Stimulated activated naive CD4-positive, alpha-beta T cell (primary cell): Measurements from ENCODE around the gene KASH5.

ENCODE experiments used
- DNase-seq, 6 experiments: peaks; one replicate each; lab custom pipeline; 2025; lab: John Stamatoyannopoulos, UW

KASH5 gene

GRCh38 chr19:49387936-49388372 is at the start of gene KASH5:
KASH5 (plus strand) TSS chr19:49388249; CDS start chr19:49390884, 2,635 bp downstream.
- peak; percentile 51 to 85 (median 80) for DNase-seq

GRCh38 chr19:49338691-49339300 is 49.3 kb upstream of the KASH5 start:
- peak in 1 of 6 experiments; percentile 26 for DNase-seq

GRCh38 chr19:49339301-49340068 is 48.6 kb upstream of the KASH5 start:
- DNase-seq, result no peak

- no peak for DNase-seq
Measured at GRCh38 chr19:49340069-49340864, 47.8 kb upstream of the KASH5 start.

GRCh38 chr19:49340865-49341718 is 47.0 kb upstream of the KASH5 start:
- no peak for DNase-seq

GRCh38 chr19:49342291-49342721 is 45.7 kb upstream of the KASH5 start:
- no peak for DNase-seq

- DNase-seq, result no peak
Measured at GRCh38 chr19:49343123-49343522, 44.9 kb upstream of the KASH5 start.

GRCh38 chr19:49344505-49345423 is 43.3 kb upstream of the KASH5 start:
- DNase-seq, result no peak

- no peak for DNase-seq
Measured at GRCh38 chr19:49347191-49347590, 40.9 kb upstream of the KASH5 start.

- no peak for DNase-seq
Measured at GRCh38 chr19:49347835-49348234, 40.2 kb upstream of the KASH5 start.

GRCh38 chr19:49348305-49349189 is 39.5 kb upstream of the KASH5 start:
- DNase-seq, result no peak

GRCh38 chr19:49349567-49349966 is 38.5 kb upstream of the KASH5 start:
- DNase-seq, result no peak

GRCh38 chr19:49355909-49356353 is 32.1 kb upstream of the KASH5 start:
- no peak for DNase-seq

- DNase-seq, result no peak
Measured at GRCh38 chr19:49356382-49356781, 31.7 kb upstream of the KASH5 start.

GRCh38 chr19:49357186-49357585 is 30.9 kb upstream of the KASH5 start:
- DNase-seq, result no peak

GRCh38 chr19:49359851-49360820 is 27.9 kb upstream of the KASH5 start:
- no peak for DNase-seq

GRCh38 chr19:49361438-49362047 is 26.5 kb upstream of the KASH5 start:
- no peak for DNase-seq
